Left colon (tissue), 2 donors: ENCODE measurements around the gene GRIK1. TPM values are rescaled to one million over a fixed set of nuclear protein-coding genes. Genes with fewer than 3 reads are reported as not detected.

ENCODE experiments used
- ATAC-seq: fragments of 200-7000 bp; cut with Tn5 transposase; one replicate; pipeline ENCODE4 v1.9.1; 2020; ENCODE audit warnings: mild to moderate bottlenecking, moderate library complexity
- DNase-seq, 2 donors: peaks; one replicate each; pipeline ENCODE4 v3.0.0-alpha.2; 2020
- intact Hi-C, 2 donors: fragments of 100-400 bp; cut with DNase I in 1 of 2; cut with micrococcal nuclease in 1 of 2; formaldehyde crosslinking; loops; one replicate each; pipeline versions ENCODE4 v1.11.2 to v1.14.0; 2022; cut with DNase I, micrococcal nuclease
- total RNA-seq, 2 donors: library from RNA; stranded (reverse); fragmentation: NEBNext Ultra II Directional; extraction: Animal tissue kit (Norgen Biotek cat#: 25700); gene quantifications; one replicate each; pipeline ENCODE4 v1.2.1, GENCODE V29; 2021
- donor health status: DM: no; HTN: no; CAD: no.
- donor health status: DM: yes; HTN: yes; CAD: no.

The GRIK1 gene
- total RNA-seq, 2 donors from 2014 or later, result 0.09 to 0.14 TPM

DNA sequence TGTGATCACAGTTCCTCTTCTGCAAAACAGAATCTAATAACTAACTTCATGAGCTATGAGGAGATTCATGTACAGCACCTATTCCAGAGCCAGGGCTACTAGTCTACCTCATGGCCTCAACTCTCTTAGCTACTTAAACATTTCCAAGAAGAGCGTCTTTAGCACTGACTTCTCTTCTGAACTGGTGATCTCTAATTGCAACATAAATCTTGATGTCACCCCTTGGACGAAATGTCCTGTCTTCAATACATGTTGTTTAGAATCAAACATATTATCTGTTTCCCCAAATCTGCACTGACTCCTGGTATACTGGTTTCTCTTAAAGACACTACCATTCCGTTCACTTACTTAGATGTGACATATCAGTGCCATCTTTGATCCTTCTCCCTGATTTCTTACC is 88.2 kb downstream of the GRIK1 start:
- ATAC-seq (no peak), DNase-seq (no peak)
- intact Hi-C loops, result no loop called here

- ATAC-seq, result peak; percentile 88
- intact Hi-C loops, result loop anchor here in 1 of 2 donors (5.0 kb wide), 1 partner anchor 372 kb away; no protein-coding TSS in a partner anchor
- peak in 1 of 2 donors; percentile 43 for DNase-seq
Observed at GRCh38 chr21:29849735-29850176, 90.0 kb downstream of the GRIK1 start.

DNA sequence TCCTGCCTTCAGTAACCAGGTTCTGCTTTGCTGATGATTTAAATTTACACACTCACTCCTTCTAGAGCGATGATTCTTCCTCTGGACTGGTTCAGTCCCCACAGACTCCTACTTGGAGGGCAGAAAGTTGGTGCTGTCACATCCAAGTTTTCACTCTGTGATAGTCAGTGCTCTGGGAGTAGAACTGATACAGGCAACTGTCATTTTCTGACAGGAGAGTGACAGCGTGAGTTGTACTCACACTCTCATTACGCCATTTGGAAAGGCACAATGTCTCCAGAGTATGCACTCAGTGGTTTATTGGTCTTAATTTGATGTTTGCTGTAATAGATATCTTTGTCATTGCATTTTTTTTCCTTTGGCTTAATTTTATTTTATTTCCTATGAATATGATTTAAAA is 96.0 kb downstream of the GRIK1 start:
- DNase-seq, result no peak
- intact Hi-C loops, result no loop called here
- ATAC-seq, result no peak

DNA sequence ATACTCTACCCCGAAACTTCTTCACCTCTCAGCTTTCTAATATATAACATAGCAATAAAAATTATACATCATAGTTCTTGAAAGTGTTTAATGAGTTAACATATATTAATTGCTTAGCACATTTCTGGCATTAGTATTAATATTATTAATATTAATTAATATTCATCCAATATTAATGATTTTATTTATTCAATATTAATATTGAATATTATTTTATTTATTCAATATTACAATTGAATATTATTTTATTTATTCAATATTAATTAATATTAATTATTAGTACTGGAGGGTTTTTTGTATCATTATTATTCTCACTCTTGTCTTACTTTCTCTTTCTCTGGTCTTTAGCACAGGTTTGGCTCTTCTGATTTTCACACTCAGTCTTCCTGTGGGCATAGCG is 105.2 kb downstream of the GRIK1 start:
- ATAC-seq (no peak), DNase-seq (no peak)
- intact Hi-C loops, result no loop called here

DNA sequence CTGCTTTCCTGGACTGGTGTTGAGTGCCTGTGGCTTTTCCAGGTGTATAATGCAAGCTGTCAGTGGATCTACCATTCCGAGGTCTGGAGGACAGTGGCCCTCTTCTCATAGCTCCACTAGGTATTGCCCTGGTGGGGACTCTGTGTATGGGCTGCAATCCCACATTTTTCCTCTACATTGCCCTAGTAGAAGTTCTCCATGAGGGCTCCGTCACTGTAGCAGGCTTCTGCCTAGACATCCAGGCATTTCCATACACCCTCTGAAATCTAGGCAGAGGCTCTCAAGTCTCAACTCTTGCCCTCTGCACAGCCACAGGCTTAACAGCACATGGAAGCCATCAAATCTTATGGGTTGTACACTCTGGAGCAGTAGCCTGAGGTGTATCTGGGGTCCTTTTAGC is 107.6 kb downstream of the GRIK1 start:
- DNase-seq, result no peak
- intact Hi-C loops, result no loop called here
- ATAC-seq, result no peak

GRCh38 chr21:29829564-29830275 is 110.1 kb downstream of the GRIK1 start:
- DNase-seq, result no peak
- intact Hi-C loops, result no loop called here
- no peak for ATAC-seq

DNA sequence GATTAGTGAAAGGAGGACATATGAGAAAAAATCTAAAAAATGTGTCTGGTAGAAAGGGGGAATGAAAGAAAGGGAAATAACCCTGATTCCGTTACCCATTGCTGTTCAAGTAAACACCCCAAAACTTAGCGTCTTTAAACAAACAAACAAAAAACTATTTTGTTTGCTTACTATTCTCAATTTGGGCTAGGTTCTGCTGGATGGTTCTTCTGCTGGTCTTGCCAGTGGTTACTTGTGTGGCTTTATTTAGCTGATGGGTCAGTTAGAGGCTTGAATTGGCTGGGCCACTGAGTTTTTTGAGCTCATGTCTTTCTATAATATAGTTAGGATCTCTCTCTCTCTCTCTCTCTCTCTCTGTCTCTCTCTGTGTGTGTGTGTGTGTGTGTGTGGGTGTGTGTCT is 112.1 kb downstream of the GRIK1 start:
- ATAC-seq (no peak), DNase-seq (no peak)
- intact Hi-C loops, result no loop called here

GRCh38 chr21:29827236-29827635 is 112.6 kb downstream of the GRIK1 start:
- DNase-seq (no peak), ATAC-seq (no peak)
- intact Hi-C loops, result no loop called here

DNA sequence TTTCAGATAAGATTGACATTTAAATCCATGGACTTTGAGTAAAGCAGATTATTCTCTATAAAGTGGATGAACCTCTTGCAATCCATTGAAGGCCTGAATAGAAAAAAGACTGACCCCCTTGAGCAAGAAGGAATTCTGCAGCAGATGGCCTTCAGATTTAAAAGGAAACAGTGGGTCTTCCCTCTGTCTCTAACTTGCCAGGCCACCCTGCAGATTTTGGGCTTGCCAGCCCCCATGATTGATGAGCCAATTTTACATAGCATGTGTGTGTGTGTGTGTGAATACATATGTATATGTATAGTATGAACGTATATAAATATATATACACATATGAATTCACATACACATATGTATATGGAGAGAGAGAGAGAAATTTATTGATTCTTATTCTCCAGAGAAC is 113.4 kb downstream of the GRIK1 start:
- DNase-seq, result no peak
- no peak for ATAC-seq
- intact Hi-C loops, result no loop called here

GRCh38 chr21:29825936-29826335 is 113.9 kb downstream of the GRIK1 start:
- no peak for ATAC-seq

GRCh38 chr21:29825345-29825744 is 114.5 kb downstream of the GRIK1 start:
- no peak for ATAC-seq
- intact Hi-C loops, result no loop called here
- no peak for DNase-seq

More at GRCh38 chr21:29825936-29826335, 113.9 kb downstream of the GRIK1 start:
- no peak for DNase-seq
- intact Hi-C loops, result no loop called here

- ATAC-seq (no peak), DNase-seq (no peak)
- intact Hi-C loops, result no loop called here
Observed at GRCh38 chr21:29822064-29822463, 117.7 kb downstream of the GRIK1 start.

- no peak for DNase-seq
- no peak for ATAC-seq
- intact Hi-C loops, result no loop called here
Observed at GRCh38 chr21:29821230-29821629, 118.6 kb downstream of the GRIK1 start.

DNA sequence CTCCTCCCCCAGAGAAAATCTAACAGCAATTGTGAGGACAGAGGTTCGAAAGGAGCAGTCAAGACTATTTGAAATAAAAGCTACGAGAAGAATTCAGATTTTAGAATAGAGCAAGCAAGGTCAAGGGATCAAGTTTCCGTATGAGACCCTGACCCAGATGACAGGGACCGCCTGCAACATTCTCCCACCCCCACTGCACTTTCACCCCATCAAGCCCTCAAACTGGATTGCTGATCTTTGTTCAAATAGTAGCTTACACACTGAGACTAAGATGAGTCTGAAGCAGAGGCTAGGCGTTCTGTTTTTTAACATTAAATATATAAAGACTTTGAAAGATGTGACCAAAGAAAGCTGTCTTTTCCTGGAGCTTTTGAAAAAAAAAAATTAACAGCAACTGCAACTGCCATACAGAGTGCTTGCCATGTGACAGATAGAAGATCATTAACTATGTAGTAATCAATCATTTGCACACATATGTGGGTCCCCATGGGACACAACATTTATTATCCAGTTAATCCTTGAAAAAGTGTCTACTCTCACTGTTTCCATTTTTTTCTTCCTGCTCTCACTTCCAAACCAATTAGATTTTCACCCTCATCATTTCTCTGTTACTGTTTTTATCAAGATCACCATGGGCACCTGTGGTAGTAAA is 120.0 kb downstream of the GRIK1 start:
- intact Hi-C loops, result no loop called here

GRCh38 chr21:29818383-29818921 is 121.3 kb downstream of the GRIK1 start:
- no peak for ATAC-seq
- no peak for DNase-seq
- intact Hi-C loops, result no loop called here

More for the DNA sequence above, 120.0 kb downstream of the GRIK1 start:
- DNase-seq, result no peak
- no peak for ATAC-seq

GRCh38 chr21:29817450-29817849 is 122.3 kb downstream of the GRIK1 start:
- intact Hi-C loops, result no loop called here
- DNase-seq (no peak), ATAC-seq (no peak)

DNA sequence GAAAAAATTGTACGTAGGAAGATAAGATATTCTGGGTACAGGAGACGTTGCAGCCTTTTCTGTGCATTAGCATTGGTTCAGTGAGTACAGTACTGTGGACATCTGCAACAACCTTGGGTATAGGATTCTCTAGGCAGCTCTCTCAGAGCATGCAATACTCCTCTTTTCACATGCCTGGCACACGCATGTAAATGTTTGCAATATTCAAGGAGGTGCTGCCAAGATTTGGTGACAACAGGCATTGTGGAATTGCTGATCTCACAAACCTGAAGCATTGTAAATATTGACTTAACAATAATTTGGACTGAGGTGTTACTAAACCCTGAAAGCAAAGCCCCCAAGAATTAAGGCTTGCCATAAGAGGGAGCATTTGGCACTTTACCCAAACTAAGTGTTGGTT is 126.8 kb downstream of the GRIK1 start:
- ATAC-seq (no peak), DNase-seq (no peak)
- intact Hi-C loops, result no loop called here

DNA sequence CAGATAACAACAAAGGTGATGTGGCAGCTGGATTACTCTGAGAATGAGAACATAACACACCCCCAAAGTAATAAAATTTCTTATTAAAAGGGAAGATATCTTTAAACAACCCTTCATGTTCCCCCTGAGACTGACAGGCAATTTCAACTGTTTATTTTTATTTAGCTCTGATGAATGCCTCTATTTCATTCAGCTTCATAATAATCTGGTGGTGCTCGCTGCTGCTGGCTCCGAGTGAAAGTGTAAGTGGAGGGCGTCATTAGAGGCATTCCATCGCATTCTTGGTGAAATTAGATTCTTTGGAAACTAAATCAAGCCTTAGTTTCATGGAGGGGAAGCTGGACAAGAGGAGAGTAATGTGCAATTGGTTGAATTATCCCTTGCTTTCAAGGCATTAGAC is 128.9 kb downstream of the GRIK1 start:
- no peak for DNase-seq
- intact Hi-C loops, result no loop called here
- ATAC-seq, result no peak

DNA sequence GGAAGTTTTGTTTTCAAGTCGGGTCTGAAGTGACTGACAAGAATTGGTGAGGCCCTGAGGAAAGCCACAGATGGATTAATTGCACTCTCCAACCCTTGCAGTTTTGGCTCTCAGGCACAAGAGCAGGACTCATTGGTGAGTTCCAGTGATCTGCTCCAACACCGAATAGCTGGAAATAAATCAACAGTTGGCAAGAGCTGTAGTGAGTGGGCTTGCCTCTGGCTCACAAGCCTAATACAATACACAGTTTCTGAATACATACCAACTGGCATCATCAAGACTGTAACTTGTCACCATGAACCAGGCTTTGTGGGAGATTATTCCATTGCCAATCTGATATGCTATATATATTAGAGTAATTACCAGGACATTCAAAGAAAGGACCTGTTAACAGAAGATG is 131.6 kb downstream of the GRIK1 start:
- no peak for ATAC-seq
- intact Hi-C loops, result no loop called here
- no peak for DNase-seq

GRCh38 chr21:29805105-29805504 is 134.7 kb downstream of the GRIK1 start:
- intact Hi-C loops, result no loop called here
- DNase-seq (no peak), ATAC-seq (peak; percentile 42)
